Sigmoid colon (tissue), 7 donors: Measurements from ENCODE around the gene GDPD5. TPM values are rescaled to one million over a fixed set of nuclear protein-coding genes. Genes with fewer than 3 reads are reported as not detected.

Experiments used
- DNase-seq: peaks from one replicate; pipeline ENCODE4 v3.0.0-alpha.2; 2019
- H3K27ac ChIP-seq, 4 donors: fragments of 200-600 bp; sonication (generic); one replicate each; pipeline ENCODE4 v1.5.1; 2016 to 2019; ENCODE audit warnings: mild to moderate bottlenecking in 1 of 4
- H3K27me3 ChIP-seq, 3 donors: fragments of 200-600 bp; sonication (generic); one replicate each; pipeline ENCODE4 v1.5.1; 2019; ENCODE audit warnings: mild to moderate bottlenecking in 1 of 3
- H3K36me3 ChIP-seq, 4 donors: fragments of 200-600 bp; sonication (generic); one replicate each; pipeline ENCODE4 v1.5.1; 2016 to 2019
- H3K4me1 ChIP-seq, 4 donors: fragments of 200-600 bp; sonication (generic); one replicate each; pipeline ENCODE4 v1.5.1; 2017 to 2019
- H3K4me3 ChIP-seq, 4 donors: fragments of 200-600 bp; sonication (generic); one replicate each; pipeline ENCODE4 v1.5.1; 2017 to 2019; ENCODE audit warnings: mild to moderate bottlenecking in 2 of 4, moderate library complexity in 1 of 4
- H3K9me3 ChIP-seq, 4 donors: fragments of 200-600 bp in 3 of 4; sonication (generic) in 3 of 4; one replicate each; pipeline versions ENCODE4 v1.5.1 to v1.6.1; 2013 to 2019
- CTCF ChIP-seq, 4 experiments: fragments of 450-650 bp in 3 of 4; fragments of 200-600 bp in 1 of 4; IDR thresholded peaks; one replicate each; pipeline ENCODE4 v1.5.1; 2016 to 2019; ENCODE audit warnings: antibody characterized with exemption in 4 of 4, mild to moderate bottlenecking in 3 of 4, moderate library complexity in 2 of 4
- EP300 ChIP-seq, 4 donors: sonication (generic); formaldehyde crosslinking; IDR thresholded peaks; one replicate each; pipeline ENCODE4 v1.6.1; 2017; ENCODE audit warnings: antibody characterized with exemption in 4 of 4
- POLR2A ChIP-seq, 2 donors: fragments of 450-650 bp; IDR thresholded peaks; one replicate each; pipeline ENCODE4 v1.6.1; 2016; ENCODE audit warnings: antibody characterized with exemption in 2 of 2, mild to moderate bottlenecking in 2 of 2, moderate library complexity in 2 of 2
- POLR2AphosphoS5 ChIP-seq, 4 donors: sonication (generic); formaldehyde crosslinking; IDR thresholded peaks; one replicate each; pipeline ENCODE4 v1.6.1; 2017; ENCODE audit warnings: antibody characterized with exemption in 4 of 4
- WGBS, 2 donors: extraction: QIAGEN DNeasy Blood & Tissue Kit; methylation state at CpG; one replicate each; pipeline ENCODE4 v1.1.7; 2013; 5-methylcytosine and 5-hydroxymethylcytosine counted together
- intact Hi-C: fragments of 100-400 bp; cut with DNase I; formaldehyde crosslinking; loops from one replicate; pipeline ENCODE4 v1.15.1; 2023
- polyA plus RNA-seq, 3 donors: library from polyadenylated mRNA; stranded (reverse); fragments of 200-250 nt; gene quantifications; one replicate each; pipeline ENCODE4 v1.2.3, GENCODE V29; 2013
- total RNA-seq, 4 donors: library from RNA; depleted of rRNA; stranded (reverse); fragments of >200 nt; gene quantifications; one replicate each; pipeline ENCODE4 v1.1.0, GENCODE V29; 2016
- donor health status: healthy with polysubstance abuse.
- donor health status: Bipolar disorder and iron deficiency.
- donor health status: healthy.

Gene GDPD5
- total and polyA plus RNA-seq, 7 donors, result 2.4 to 8.1 (median 5.8) TPM; not detected in 1

- TF ChIP-seq POLR2A (IDR thresholded peaks at IDR 0.05), result no peak
- TF ChIP-seq POLR2AphosphoS5 (IDR thresholded peaks at IDR 0.05), result peak in 3 of 4 donors; percentile 41 to 71 (median 54)
- no peak for TF ChIP-seq CTCF (IDR thresholded peaks at IDR 0.05)
- TF ChIP-seq EP300 (IDR thresholded peaks at IDR 0.05), result no peak
- Histone ChIP-seq H3K4me1 (peaks cover 0 to 80% (median 76%) of the 10 kb centered on the region in 4 donors), H3K27me3 (no peaks in the 10 kb centered on the region), H3K36me3 (no peaks in the 10 kb centered on the region), H3K4me3 (peak overlapping the region in 2 of 4 donors; percentile 1 to 20), H3K9me3 (no peaks in the 10 kb centered on the region), H3K27ac (peak overlapping the region; percentile 98 to 100 (median 100))
- intact Hi-C loops, result loop anchor here (5.0 kb wide), 1 partner anchor 222 kb away; no protein-coding TSS in a partner anchor
- 18 to 53% methylated on average over 8 of the region's 8 CpGs for WGBS, 2 donors
- no peak for DNase-seq
Measured at GRCh38 chr11:75558939-75559843, 33.5 kb upstream of the GDPD5 start.

GRCh38 chr11:75557666-75558494, 32.1 kb upstream of the GDPD5 start:
- Histone ChIP-seq H3K27me3 (no peaks in the 10 kb centered on the region), H3K36me3 (no peaks in the 10 kb centered on the region), H3K4me3 (peak overlapping the region in 3 of 4 donors; percentile 0 to 20 (median 1)), H3K4me1 (peaks cover 0 to 79% (median 75%) of the 10 kb centered on the region in 4 donors), H3K9me3 (no peaks in the 10 kb centered on the region), H3K27ac (peak overlapping the region; percentile 98 to 100 (median 100))
- TF ChIP-seq CTCF (IDR thresholded peaks at IDR 0.05) (no peak), POLR2AphosphoS5 (IDR thresholded peaks at IDR 0.05) (peak in 3 of 4 donors; percentile 61 to 76 (median 66)), EP300 (IDR thresholded peaks at IDR 0.05) (peak in 2 of 4 donors; percentile 20 to 35), POLR2A (IDR thresholded peaks at IDR 0.05) (no peak)
- peak; percentile 89 for DNase-seq
- WGBS, 2 donors, result 69 to 76% methylated on average over 17 of the region's 17 CpGs
- intact Hi-C loops, result loop anchor here (5.0 kb wide), 1 partner anchor 221 kb away; no protein-coding TSS in a partner anchor

DNA sequence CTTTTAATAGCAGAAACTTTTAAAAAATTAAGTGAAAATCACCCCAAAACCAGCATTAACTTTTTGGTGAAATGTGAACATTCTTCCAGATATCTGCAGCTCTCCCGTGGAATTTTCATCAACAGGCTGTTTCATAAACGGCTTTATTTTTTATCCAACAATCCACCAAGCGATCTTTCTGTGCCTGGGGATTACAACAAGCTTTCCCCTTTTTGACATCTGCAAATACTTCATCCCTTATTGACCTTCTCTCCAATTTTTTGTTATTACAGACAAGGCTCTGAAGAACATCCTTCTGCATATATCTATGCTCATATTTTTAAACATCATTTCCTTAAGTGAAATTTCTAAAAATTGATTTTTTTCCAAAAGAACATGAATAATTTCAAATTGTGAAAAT, 30.5 kb upstream of the GDPD5 start:
- Histone ChIP-seq H3K4me1 (peaks cover 0 to 73% (median 70%) of the 10 kb centered on the region in 4 donors), H3K27me3 (no peaks in the 10 kb centered on the region), H3K27ac (peak overlapping the region; percentile 98 to 100 (median 100)), H3K4me3 (no peak overlapping the region), H3K9me3 (no peaks in the 10 kb centered on the region), H3K36me3 (no peaks in the 10 kb centered on the region)
- DNase-seq, result no peak
- no peak for TF ChIP-seq POLR2A (IDR thresholded peaks at IDR 0.05)
- intact Hi-C loops, result loop anchor here (5.0 kb wide), 1 partner anchor 219 kb away; no protein-coding TSS in a partner anchor
- WGBS, 2 donors, result 83 to 87% methylated on average over 3 of the region's 3 CpGs

DNA sequence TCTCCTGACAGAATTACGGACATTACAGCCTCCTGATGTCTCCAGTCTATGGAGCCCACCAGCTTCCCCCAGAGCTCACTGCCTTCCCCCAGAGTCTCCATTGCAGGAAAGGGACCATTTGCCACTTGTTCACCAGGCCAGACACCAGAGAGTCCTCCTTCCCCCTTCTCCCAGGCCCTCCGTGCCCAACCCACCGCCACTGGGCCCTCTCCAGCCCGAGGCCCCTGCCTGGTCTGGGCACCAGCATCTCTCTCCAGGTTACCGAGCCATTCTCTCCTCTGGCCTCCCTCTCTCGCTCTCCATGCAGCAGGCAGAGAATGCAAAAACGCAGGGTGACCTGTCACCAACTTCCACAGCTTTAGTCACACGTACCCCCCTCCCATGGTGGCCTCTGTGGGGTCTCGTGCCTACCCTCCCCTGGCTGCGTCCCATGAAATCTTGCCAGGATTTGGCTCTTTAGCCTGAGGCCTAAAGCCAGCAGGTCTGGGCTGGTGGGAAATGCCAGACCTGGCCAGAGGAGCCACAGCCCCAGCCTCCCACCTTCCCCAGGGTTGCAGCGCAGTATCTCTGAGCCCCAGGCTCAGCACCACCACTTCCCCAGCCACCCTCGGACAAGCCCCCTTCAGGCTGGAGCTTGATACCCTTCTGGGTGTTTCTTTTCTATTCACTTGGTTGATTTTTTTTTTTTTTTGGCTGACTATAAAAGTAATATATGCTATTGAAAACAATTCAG, 29.5 kb upstream of the GDPD5 start:
- peaks cover 0 to 63% (median 60%) of the 10 kb centered on the region in 4 donors for H3K4me1 ChIP-seq
- no peaks in the 10 kb centered on the region for H3K27me3 ChIP-seq
- H3K4me3 ChIP-seq, result peak overlapping the region in 1 of 4 donors; percentile 26
- TF ChIP-seq POLR2AphosphoS5 (IDR thresholded peaks at IDR 0.05) (no peak), POLR2A (IDR thresholded peaks at IDR 0.05) (no peak), EP300 (IDR thresholded peaks at IDR 0.05) (no peak), CTCF (IDR thresholded peaks at IDR 0.05) (no peak)
- H3K36me3 ChIP-seq, result no peaks in the 10 kb centered on the region
- H3K9me3 ChIP-seq, result no peaks in the 10 kb centered on the region
- 92% methylated on average over 12 of the region's 12 CpGs for WGBS, 2 donors
- peak overlapping the region; percentile 92 to 100 (median 99) for H3K27ac ChIP-seq
- intact Hi-C loops, result loop anchor here (5.0 kb wide), 1 partner anchor 218 kb away; no protein-coding TSS in a partner anchor
- peak; percentile 60 for DNase-seq
